Pancreas (tissue), 10 donors: ENCODE results near the gene ADGRB2. TPM values are rescaled to one million over a fixed set of nuclear protein-coding genes. Genes with fewer than 3 reads are reported as not detected.

Experiments
- ATAC-seq, 4 donors: fragments of 200-7000 bp; cut with Tn5 transposase; one replicate each; pipeline versions ENCODE4 v1.8.0 to v1.9.1; 2020; ENCODE audit warnings: mild to moderate bottlenecking in 4 of 4, moderate library complexity in 4 of 4
- DNase-seq, 6 donors: peaks; one replicate each; pipeline ENCODE4 v3.0.0-alpha.2; 2020
- FAIRE-seq: peaks from 2 replicates; lab custom pipeline; 2012; peaks lifted over from hg19 to GRCh38; lab: Jason Lieb, UNC
- H3K27ac ChIP-seq, 4 donors: fragments of 200-600 bp; sonication (generic); 1 replicate in 3 of 4; 2 replicates in 1 of 4; pipeline versions ENCODE4 v1.5.0 to v1.8.0; 2020
- H3K27me3 ChIP-seq, 4 donors: fragments of 200-600 bp; one replicate each; pipeline ENCODE4 v1.8.0; 2021
- H3K36me3 ChIP-seq, 3 donors: fragments of 200-600 bp; sonication (generic) in 1 of 3; one replicate each; pipeline versions ENCODE4 v1.5.0 to v1.8.0; 2020 to 2021
- H3K4me1 ChIP-seq, 3 donors: fragments of 200-600 bp; one replicate each; pipeline ENCODE4 v1.8.0; 2021
- H3K4me3 ChIP-seq, 4 donors: fragments of 200-600 bp; sonication (generic) in 2 of 4; one replicate each; pipeline versions ENCODE4 v1.5.0 to v1.8.0; 2020 to 2021
- H3K9me3 ChIP-seq, 4 donors: fragments of 200-600 bp; one replicate each; pipeline ENCODE4 v1.8.0; 2021
- CTCF ChIP-seq, 4 donors: fragments of 200-600 bp; sonication (generic) in 3 of 4; IDR thresholded peaks; one replicate each; pipeline versions ENCODE4 v1.5.0 to v1.8.0; 2021; ENCODE audit warnings: antibody characterized with exemption in 4 of 4
- WGBS, 2 donors: extraction: QIAGEN DNeasy Blood & Tissue Kit; methylation state at CpG; one replicate each; pipeline ENCODE4 v1.1.7; 2013; 5-methylcytosine and 5-hydroxymethylcytosine counted together
- intact Hi-C, 3 donors: fragments of 100-400 bp; cut with DNase I; formaldehyde crosslinking; loops; one replicate each; pipeline versions ENCODE4 v1.11.1 to v1.14.2; 2022
- polyA plus RNA-seq, 2 donors: library from polyadenylated mRNA; stranded (reverse); fragments of 200-250 nt; gene quantifications; one replicate each; pipeline ENCODE4 v1.2.3, GENCODE V29; 2013
- total RNA-seq, 6 donors: library from RNA; stranded (reverse); fragmentation: NEBNext Ultra II Directional in 4 of 6; extraction: Animal tissue kit (Norgen Biotek cat#: 25700) in 4 of 6; gene quantifications; one replicate each; pipeline versions ENCODE4 v1.2.1 to v1.2.4, GENCODE V29; 2021 to 2023
- donor health status: healthy with polysubstance abuse.
- donor health status: DM: no; HTN: no; CAD: no; lungs with moderate emphysema.
- donor health status: DM: no; HTN: no; CAD: no.
- donor health status: control.
- donor health status: control.
- donor health status: Bipolar disorder and iron deficiency.
- donor health status: DM: yes; HTN: yes; CAD: no.
- donor health status: DM: no; HTN: no; CAD: no.
- donor health status: DM: no; HTN: no; CAD: no.
- donor health status: DM: yes; HTN: yes; CAD: no.

Gene ADGRB2
- total and polyA plus RNA-seq, 8 donors: 0.12 to 1.3 (median 0.43) TPM

- Histone ChIP-seq H3K27me3 (no peaks in the 10 kb centered on the region), H3K27ac (no peak overlapping the region), H3K36me3 (no peaks in the 10 kb centered on the region), H3K4me1 (no peaks in the 10 kb centered on the region), H3K4me3 (no peak overlapping the region), H3K9me3 (no peaks in the 10 kb centered on the region)
- FAIRE-seq (no peak), DNase-seq (no peak), ATAC-seq (no peak)
- 55 to 68% methylated on average over 15 of the region's 15 CpGs for WGBS, 2 donors
- TF ChIP-seq CTCF (IDR thresholded peaks at IDR 0.05): peak in 1 of 4 donors; percentile 5
- intact Hi-C loops: no loop called here
Measured at GRCh38 chr1:31745946-31746670, 18.0 kb downstream of the ADGRB2 start.

- peak; percentile 39 to 60 (median 52) for TF ChIP-seq CTCF (IDR thresholded peaks at IDR 0.05)
- no peaks in the 10 kb centered on the region for H3K27me3 ChIP-seq
- H3K27ac ChIP-seq: no peak overlapping the region
- no peak overlapping the region for H3K4me3 ChIP-seq
- ATAC-seq (peak; percentile 70 to 92 (median 84)), DNase-seq (peak in 4 of 6 donors; percentile 64 to 80 (median 71)), FAIRE-seq (no peak)
- H3K4me1 ChIP-seq: no peaks in the 10 kb centered on the region
- intact Hi-C loops: no loop called here
- 44 to 45% methylated on average over 4 of the region's 4 CpGs for WGBS, 2 donors
- H3K36me3 ChIP-seq: no peaks in the 10 kb centered on the region
- H3K9me3 ChIP-seq: no peaks in the 10 kb centered on the region
Measured at GRCh38 chr1:31745096-31745945, 18.8 kb downstream of the ADGRB2 start.

GRCh38 chr1:31744165-31744888, 19.8 kb downstream of the ADGRB2 start:
- Histone ChIP-seq H3K27me3 (no peaks in the 10 kb centered on the region), H3K4me3 (no peak overlapping the region), H3K9me3 (no peaks in the 10 kb centered on the region), H3K4me1 (no peaks in the 10 kb centered on the region), H3K27ac (no peak overlapping the region), H3K36me3 (no peaks in the 10 kb centered on the region)
- 88 to 94% methylated on average over 28 of the region's 28 CpGs for WGBS, 2 donors
- ATAC-seq: no peak
- intact Hi-C loops: no loop called here
- no peak for FAIRE-seq
- TF ChIP-seq CTCF (IDR thresholded peaks at IDR 0.05): no peak
- no peak for DNase-seq

GRCh38 chr1:31742462-31743212, 21.5 kb downstream of the ADGRB2 start:
- Histone ChIP-seq H3K27me3 (no peaks in the 10 kb centered on the region), H3K9me3 (no peaks in the 10 kb centered on the region), H3K4me1 (no peaks in the 10 kb centered on the region), H3K27ac (no peak overlapping the region), H3K4me3 (no peak overlapping the region), H3K36me3 (no peaks in the 10 kb centered on the region)
- intact Hi-C loops: no loop called here
- 79 to 87% methylated on average over 31 to 32 of the region's 32 CpGs for WGBS, 2 donors
- no peak for TF ChIP-seq CTCF (IDR thresholded peaks at IDR 0.05)
- DNase-seq (no peak), FAIRE-seq (no peak), ATAC-seq (no peak)
